Fibroblast of skin of abdomen (primary cell): ENCODE data around the gene MYO1H.

Source experiments
- DNase-seq: peaks from one replicate; pipeline ENCODE4 v3.0.0-alpha.2; 2013

The MYO1H gene

GRCh38 chr12:109494348-109494881 is 146.7 kb downstream of the MYO1H start:
- DNase-seq, result no peak

- no peak for DNase-seq
Measured at GRCh38 chr12:109495012-109495411, 147.3 kb downstream of the MYO1H start.

GRCh38 chr12:109496306-109496705 is 148.6 kb downstream of the MYO1H start:
- no peak for DNase-seq

- no peak for DNase-seq
Measured at GRCh38 chr12:109497675-109498074, 150.0 kb downstream of the MYO1H start.
